ENCODE data around the gene DCXR. TPM values are rescaled to one million over a fixed set of nuclear protein-coding genes. Genes with fewer than 3 reads are reported as not detected.

DCXR gene
- total and polyA plus RNA-seq, 10 of the 15 experiments (the other 5 are each of a cell fraction or from before 2014, with no cell fraction given): 12.3 to 139 (median 88.9) TPM

GRCh38 chr17:82035488-82035887 lies 2.0 kb downstream of the DCXR start:
- FAIRE-seq (no peak), ATAC-seq (no peak), DNase-seq (ENCODE audit: low read depth, low spot score) (no peak)
- in situ Hi-C loops (cut with MboI): loop anchor here (5.0 kb wide), 1 partner anchor 122 kb away; no protein-coding TSS in a partner anchor
- H3K27ac ChIP-seq (ENCODE audit: control insufficient read depth, insufficient read depth): no peak overlapping the region
- 81% methylated on average over 8 of the region's 8 CpGs for WGBS (ENCODE audit: insufficient coverage, insufficient replicate concordance, low lambda C conversion rate, missing lambda C conversion rate)
- ChIA-PET POLR2A (interaction anchor here (0.7 kb wide), 1 partner anchor 68 kb away, joined by 3 read pairs; no protein-coding TSS in a partner anchor), RAD21 (ENCODE audit: unreplicated experiment) (interaction anchor here (1.0 to 1.5 kb wide), 2 partner anchors 12 to 119 kb away, joined by 3 to 4 read pairs; partner anchors contain the start of genes CENPX and LRRC45), CTCF (interaction anchor here (0.8 to 1.4 kb wide), 4 partner anchors 12 to 63 kb away, joined by 3 to 4 read pairs (median 4); partner anchors contain the start of genes FASN and LRRC45), SMC1A (ENCODE audit: uncharacterized antibody, unreplicated experiment) (interaction anchor here (0.6 to 1.0 kb wide), 2 partner anchors 119 to 1784 kb away, joined by 3 read pairs; no protein-coding TSS in a partner anchor)
- TF ChIP-seq BRCA1 (IDR thresholded peaks at IDR 0.05; ENCODE audit: low read depth, low read length) (no peak), HDAC2 (IDR thresholded peaks at IDR 0.05) (no peak), HDAC6 (IDR thresholded peaks at IDR 0.05; ENCODE audit: unreplicated experiment) (no peak)
- H3K36me3 ChIP-seq (ENCODE audit: control insufficient read depth in 2 of 2, insufficient read depth in 2 of 2, low read length in 1 of 2): no peaks in the 10 kb centered on the region; a peak in 2 of 4 replicates
- H3K79me2 ChIP-seq (ENCODE audit: control insufficient read depth, insufficient read depth, low read length): peaks cover 5% of the 10 kb centered on the region
- peaks cover 10% of the 10 kb centered on the region for H3K4me1 ChIP-seq (ENCODE audit: control insufficient read depth, insufficient read depth, low read length)
- H3K27me3 ChIP-seq (replicated peaks in 1 of 2; ENCODE audit: control insufficient read depth in 2 of 2, insufficient read depth in 2 of 2, low read length in 1 of 2): no peaks in the 10 kb centered on the region
- no peak overlapping the region for H3K4me2 ChIP-seq (ENCODE audit: control insufficient read depth, insufficient read depth)
- intact Hi-C loops (cut with micrococcal nuclease; ENCODE audit: unreplicated experiment): loop anchor here (5.0 kb wide), 1 partner anchor 62 kb away; the partner anchor contains the start of gene FASN
- no peaks in the 10 kb centered on the region for H3K9me3 ChIP-seq (replicated peaks; ENCODE audit: control insufficient read depth, insufficient read depth, low read length)
- no peaks in the 10 kb centered on the region for H4K20me1 ChIP-seq (ENCODE audit: control insufficient read depth, insufficient read depth)
- H2AFZ ChIP-seq (ENCODE audit: control insufficient read depth, low read depth, low read length): no peak overlapping the region
- no peak overlapping the region for H3K9ac ChIP-seq (ENCODE audit: control insufficient read depth, insufficient read depth, low read length)
- no TSS peak for BruUV-seq (replicated peaks)
- H3K4me3 ChIP-seq: no peak overlapping the region

- SMC1A ChIA-PET (ENCODE audit: uncharacterized antibody, unreplicated experiment): no interaction called here
- intact Hi-C loops (cut with micrococcal nuclease; ENCODE audit: unreplicated experiment): loop anchor here (5.0 kb wide), 1 partner anchor 63 kb away; the partner anchor contains the start of gene FASN
These were observed 3.0 kb downstream of the DCXR start for GRCh38 chr17:82034371-82035011.

More at GRCh38 chr17:82034371-82035011, 3.0 kb downstream of the DCXR start:
- Histone ChIP-seq H3K9me3 (replicated peaks; ENCODE audit: control insufficient read depth, insufficient read depth, low read length) (no peaks in the 10 kb centered on the region), H4K20me1 (ENCODE audit: control insufficient read depth, insufficient read depth) (no peaks in the 10 kb centered on the region), H3K36me3 (ENCODE audit: control insufficient read depth in 2 of 2, insufficient read depth in 2 of 2, low read length in 1 of 2) (no peaks in the 10 kb centered on the region; a peak in 2 of 4 replicates), H3K27me3 (replicated peaks in 1 of 2; ENCODE audit: control insufficient read depth in 2 of 2, insufficient read depth in 2 of 2, low read length in 1 of 2) (no peaks in the 10 kb centered on the region), H3K79me2 (ENCODE audit: control insufficient read depth, insufficient read depth, low read length) (peaks cover 5% of the 10 kb centered on the region), H3K9ac (ENCODE audit: control insufficient read depth, insufficient read depth, low read length) (no peak overlapping the region), H3K4me1 (ENCODE audit: control insufficient read depth, insufficient read depth, low read length) (peaks cover 10% of the 10 kb centered on the region), H3K4me3 (no peak overlapping the region), H3K4me2 (ENCODE audit: control insufficient read depth, insufficient read depth) (no peak overlapping the region), H3K27ac (ENCODE audit: control insufficient read depth, insufficient read depth) (no peak overlapping the region), H2AFZ (ENCODE audit: control insufficient read depth, low read depth, low read length) (no peak overlapping the region)
- no TSS peak for BruUV-seq (replicated peaks)
- 92% methylated on average over 20 of the region's 23 CpGs for WGBS (ENCODE audit: insufficient coverage, insufficient replicate concordance, low lambda C conversion rate, missing lambda C conversion rate)
- ChIA-PET CTCF (interaction anchor here (1.0 kb wide), 1 partner anchor 13 kb away, joined by 4 read pairs; no protein-coding TSS in a partner anchor), RAD21 (ENCODE audit: unreplicated experiment) (interaction anchor here (1.5 kb wide), 1 partner anchor 11 kb away, joined by 3 read pairs; the partner anchor contains the start of genes CENPX and LRRC45), POLR2A (interaction anchor here (0.6 to 0.7 kb wide), 2 partner anchors 67 to 427 kb away, joined by 3 read pairs; no protein-coding TSS in a partner anchor)
- in situ Hi-C loops (cut with MboI): loop anchor here (5.0 kb wide), 1 partner anchor 123 kb away; no protein-coding TSS in a partner anchor
- no peak for DNase-seq (ENCODE audit: low read depth, low spot score)
- 0 out of 2 replicates have a peak, but pooled peaks have one; percentile 23 for TF ChIP-seq POLR2AphosphoS5 (IDR thresholded peaks at IDR 0.05; ENCODE audit: low read length)
- no peak for TF ChIP-seq ATF7 (IDR thresholded peaks at IDR 0.05; ENCODE audit: low read depth)
- TF ChIP-seq POLR2A (IDR thresholded peaks at IDR 0.05; ENCODE audit: low read depth, low read length): peak; percentile 41; the same call in 1 of the 2 replicates
- no peak for ATAC-seq
- no peak for FAIRE-seq
